IMR-90 (cell line): Measurements from ENCODE around the gene KCNMB3.

Source experiments
- CTCF ChIP-seq: conservative IDR thresholded peaks from 2 replicates; pipeline ENCODE4 v1.5.1; 2012; ENCODE audit warnings: mild to moderate bottlenecking, low read depth, low read length, improper control_type of control experiment
- MAFK ChIP-seq: IDR thresholded peaks from 2 replicates; pipeline ENCODE4 v1.6.1; 2012; ENCODE audit warnings: low read depth, low read length, improper control_type of control experiment
- POLR2A ChIP-seq: IDR thresholded peaks from 2 replicates; pipeline ENCODE4 v1.6.1; 2012; ENCODE audit warnings: mild to moderate bottlenecking, low read depth, low read length
- SMC3 ChIP-seq: fragments of 150-350 bp; IDR thresholded peaks from 2 replicates; pipeline ENCODE4 v1.6.1; 2016; ENCODE audit warnings: low read depth, mild to moderate bottlenecking, antibody characterized with exemption, low read length, moderate library complexity

- TF ChIP-seq CTCF, result no peak
- no peak for TF ChIP-seq POLR2A
- no peak for TF ChIP-seq MAFK
- TF ChIP-seq SMC3, result no peak
Measured at GRCh38 chr3:179276743-179277142, 25.8 kb upstream of the KCNMB3 start.
